ENCODE results near the gene FAM149B1. TPM values are rescaled to one million over a fixed set of nuclear protein-coding genes. Genes with fewer than 3 reads are reported as not detected.
A peak's percentile ranks its signal among the peaks of the same experiment; 100 is the strongest.

The FAM149B1 gene
- total RNA-seq, 1 donor from 2014 or later = 29.8 TPM

- H3K27me3 Mint-ChIP-seq = no peaks in the 10 kb centered on the region
- H3K27ac Mint-ChIP-seq = no peak overlapping the region
- H3K9me3 Mint-ChIP-seq = peaks cover 5% of the 10 kb centered on the region
- TF ChIP-seq, protein P1, sequence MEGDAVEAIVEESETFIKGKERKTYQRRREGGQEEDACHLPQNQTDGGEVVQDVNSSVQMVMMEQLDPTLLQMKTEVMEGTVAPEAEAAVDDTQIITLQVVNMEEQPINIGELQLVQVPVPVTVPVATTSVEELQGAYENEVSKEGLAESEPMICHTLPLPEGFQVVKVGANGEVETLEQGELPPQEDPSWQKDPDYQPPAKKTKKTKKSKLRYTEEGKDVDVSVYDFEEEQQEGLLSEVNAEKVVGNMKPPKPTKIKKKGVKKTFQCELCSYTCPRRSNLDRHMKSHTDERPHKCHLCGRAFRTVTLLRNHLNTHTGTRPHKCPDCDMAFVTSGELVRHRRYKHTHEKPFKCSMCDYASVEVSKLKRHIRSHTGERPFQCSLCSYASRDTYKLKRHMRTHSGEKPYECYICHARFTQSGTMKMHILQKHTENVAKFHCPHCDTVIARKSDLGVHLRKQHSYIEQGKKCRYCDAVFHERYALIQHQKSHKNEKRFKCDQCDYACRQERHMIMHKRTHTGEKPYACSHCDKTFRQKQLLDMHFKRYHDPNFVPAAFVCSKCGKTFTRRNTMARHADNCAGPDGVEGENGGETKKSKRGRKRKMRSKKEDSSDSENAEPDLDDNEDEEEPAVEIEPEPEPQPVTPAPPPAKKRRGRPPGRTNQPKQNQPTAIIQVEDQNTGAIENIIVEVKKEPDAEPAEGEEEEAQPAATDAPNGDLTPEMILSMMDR (conservative IDR thresholded peaks at IDR 0.05) = no peak
- no peak for DNase-seq (ENCODE audit: extremely low spot score, unreplicated experiment)
- peaks cover 33% of the 10 kb centered on the region for H3K36me3 Mint-ChIP-seq
- H3K4me1 Mint-ChIP-seq (ENCODE audit: unreplicated experiment) = no peaks in the 10 kb centered on the region
- H3K4me3 Mint-ChIP-seq = no peak overlapping the region
Measured at GRCh38 chr10:73210395-73211105, 42.6 kb downstream of the FAM149B1 start.

GRCh38 chr10:73211106-73211811 is 43.3 kb downstream of the FAM149B1 start:
- Mint-ChIP-seq H3K4me3 (no peak overlapping the region), H3K4me1 (ENCODE audit: unreplicated experiment) (no peaks in the 10 kb centered on the region), H3K36me3 (peaks cover 31% of the 10 kb centered on the region), H3K27me3 (no peaks in the 10 kb centered on the region), H3K9me3 (no peaks in the 10 kb centered on the region), H3K27ac (no peak overlapping the region)
- TF ChIP-seq, protein P1 (conservative IDR thresholded peaks at IDR 0.05) = no peak
- no peak for DNase-seq (ENCODE audit: extremely low spot score, unreplicated experiment)

GRCh38 chr10:73215749-73216148 is 47.8 kb downstream of the FAM149B1 start:
- H3K4me1 Mint-ChIP-seq (ENCODE audit: unreplicated experiment) = no peaks in the 10 kb centered on the region
- H3K36me3 Mint-ChIP-seq = peaks cover 28% of the 10 kb centered on the region
- H3K9me3 Mint-ChIP-seq = no peaks in the 10 kb centered on the region
- TF ChIP-seq, protein P1 (conservative IDR thresholded peaks at IDR 0.05) = no peak
- no peak for DNase-seq (ENCODE audit: extremely low spot score, unreplicated experiment)
- H3K27me3 Mint-ChIP-seq = no peaks in the 10 kb centered on the region
- H3K27ac Mint-ChIP-seq = no peak overlapping the region
- no peak overlapping the region for H3K4me3 Mint-ChIP-seq

DNA sequence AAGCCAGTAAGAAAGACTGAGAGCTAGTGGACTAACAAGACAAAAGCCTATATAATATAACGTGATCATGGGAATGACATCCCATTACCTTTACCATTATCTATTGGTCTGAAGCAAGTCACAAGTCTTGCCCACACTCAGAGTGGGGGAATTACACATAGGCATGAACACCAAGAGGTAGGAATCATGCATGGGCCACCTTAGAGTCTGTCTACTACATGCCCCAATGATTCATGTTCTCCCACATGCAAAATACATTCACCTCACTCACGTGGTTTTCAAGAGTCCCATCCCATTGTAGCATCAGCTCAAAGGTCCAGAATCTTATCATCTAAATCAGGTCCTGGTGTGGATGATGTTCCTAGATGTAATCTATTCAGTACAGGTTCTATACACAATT is 49.7 kb downstream of the FAM149B1 start:
- no peaks in the 10 kb centered on the region for H3K4me1 Mint-ChIP-seq (ENCODE audit: unreplicated experiment)
- peaks cover 28% of the 10 kb centered on the region for H3K36me3 Mint-ChIP-seq
- H3K4me3 Mint-ChIP-seq = no peak overlapping the region

DNA sequence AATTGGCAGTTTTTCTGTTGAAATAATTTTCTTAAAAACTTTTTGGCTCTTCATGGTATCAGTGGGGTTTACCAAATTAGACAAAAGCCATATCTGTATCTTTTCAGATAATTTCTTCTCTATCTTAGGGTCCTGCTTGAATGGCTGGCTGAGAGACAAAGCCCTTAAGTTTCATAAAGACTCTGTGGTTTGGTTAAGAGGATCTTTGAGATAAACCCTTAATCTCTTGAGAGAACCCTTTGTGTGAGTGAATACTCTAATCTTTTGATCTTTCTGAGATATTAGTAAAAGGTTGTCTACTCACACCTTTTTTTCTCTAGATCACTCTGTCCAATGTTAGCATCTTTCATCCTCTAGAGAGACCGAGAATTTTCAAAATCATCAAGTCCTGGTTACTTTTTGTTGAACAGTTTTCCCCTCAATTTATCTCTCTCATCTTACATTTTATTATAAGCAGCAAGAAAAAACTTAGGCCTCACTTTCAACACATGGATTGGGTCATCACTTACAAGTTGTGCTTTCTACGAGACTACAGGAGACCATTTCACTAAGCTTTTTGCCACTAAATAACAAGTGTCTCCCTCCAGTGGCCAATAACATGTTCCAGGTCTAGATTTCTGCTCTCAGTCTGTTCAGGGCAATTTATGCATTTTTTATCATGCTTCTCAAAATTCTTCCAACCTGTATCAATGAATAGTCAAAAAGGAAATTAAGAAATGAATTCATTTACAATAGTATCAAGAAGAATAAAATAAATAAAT is 50.7 kb downstream of the FAM149B1 start:
- no peaks in the 10 kb centered on the region for H3K27me3 Mint-ChIP-seq
- TF ChIP-seq, protein P1 (conservative IDR thresholded peaks at IDR 0.05) = peak; percentile 63
- H3K4me3 Mint-ChIP-seq = no peak overlapping the region
- H3K9me3 Mint-ChIP-seq = no peaks in the 10 kb centered on the region
- H3K27ac Mint-ChIP-seq = no peak overlapping the region
- H3K4me1 Mint-ChIP-seq (ENCODE audit: unreplicated experiment) = no peaks in the 10 kb centered on the region
- DNase-seq (ENCODE audit: extremely low spot score, unreplicated experiment) = no peak
- peaks cover 24% of the 10 kb centered on the region for H3K36me3 Mint-ChIP-seq

More for the DNA sequence above, 49.7 kb downstream of the FAM149B1 start:
- H3K9me3 Mint-ChIP-seq = no peaks in the 10 kb centered on the region
- H3K27me3 Mint-ChIP-seq = no peaks in the 10 kb centered on the region
- TF ChIP-seq, protein P1 (conservative IDR thresholded peaks at IDR 0.05) = no peak
- H3K27ac Mint-ChIP-seq = no peak overlapping the region
- DNase-seq (ENCODE audit: extremely low spot score, unreplicated experiment) = no peak
